Progenitor cell of endocrine pancreas (in vitro differentiated cells): ENCODE measurements around the gene AHRR. TPM values are rescaled to one million over a fixed set of nuclear protein-coding genes. Genes with fewer than 3 reads are reported as not detected.

Source experiments
- DNase-seq: peaks from one replicate; pipeline ENCODE4 v3.0.0; 2021; ENCODE audit warnings: low spot score; ENCODE audit not compliant: unreplicated experiment
- H3K27ac Mint-ChIP-seq: 2 replicates; pipeline ENCODE4 v1.8.0; 2021; ENCODE audit warnings: mild to moderate bottlenecking, moderate library complexity, mixed read lengths
- H3K27me3 Mint-ChIP-seq: 2 replicates; pipeline ENCODE4 v1.8.0; 2021; ENCODE audit warnings: mixed read lengths
- H3K36me3 Mint-ChIP-seq: 2 replicates; pipeline ENCODE4 v1.8.0; 2022; ENCODE audit warnings: mixed read lengths; ENCODE audit not compliant: insufficient read depth
- H3K4me1 Mint-ChIP-seq: 2 replicates; pipeline ENCODE4 v1.8.0; 2021; ENCODE audit warnings: low read depth, mixed read lengths
- H3K4me3 Mint-ChIP-seq: 2 replicates; pipeline ENCODE4 v1.8.0; 2021; ENCODE audit warnings: low read depth, mild to moderate bottlenecking, moderate library complexity, mixed read lengths
- H3K9me3 Mint-ChIP-seq: 2 replicates; pipeline ENCODE4 v1.8.0; 2021; ENCODE audit warnings: low read depth, mixed read lengths
- total RNA-seq: library from RNA; stranded (reverse); gene quantifications from 2 replicates; pipeline ENCODE4 v1.2.1, GENCODE V29; 2021
- TF ChIP-seq, protein P1 (sequence below): fragments of 200-600 bp; sonication (generic); IDR thresholded peaks from one replicate; pipeline ENCODE4 v1.5.0; 2021; ENCODE audit warnings: antibody characterized with exemption, mild to moderate bottlenecking; ENCODE audit not compliant: unreplicated experiment

AHRR gene
- total RNA-seq, 1 donor from 2014 or later = 1.3 TPM

DNA sequence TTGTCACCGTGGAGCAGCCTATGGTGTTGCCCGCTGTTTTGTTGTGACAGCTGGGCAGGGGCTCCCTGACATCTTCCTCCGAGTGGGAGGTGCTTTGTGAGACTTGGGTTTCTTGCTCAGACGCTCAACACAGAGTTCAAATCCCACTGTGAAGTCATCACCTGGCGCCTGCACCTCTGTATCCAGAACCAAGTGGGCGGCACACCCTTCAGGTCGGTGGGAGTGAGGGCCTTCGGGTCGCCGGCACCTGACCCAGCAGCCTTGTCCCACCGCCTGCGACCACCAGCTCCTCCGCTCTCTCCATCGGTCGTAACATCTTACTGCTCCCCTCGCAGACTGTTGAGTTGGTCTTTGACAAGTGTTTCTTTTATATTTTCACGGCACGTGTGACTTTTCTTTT lies 83.9 kb downstream of the AHRR start:
- TF ChIP-seq, protein P1, sequence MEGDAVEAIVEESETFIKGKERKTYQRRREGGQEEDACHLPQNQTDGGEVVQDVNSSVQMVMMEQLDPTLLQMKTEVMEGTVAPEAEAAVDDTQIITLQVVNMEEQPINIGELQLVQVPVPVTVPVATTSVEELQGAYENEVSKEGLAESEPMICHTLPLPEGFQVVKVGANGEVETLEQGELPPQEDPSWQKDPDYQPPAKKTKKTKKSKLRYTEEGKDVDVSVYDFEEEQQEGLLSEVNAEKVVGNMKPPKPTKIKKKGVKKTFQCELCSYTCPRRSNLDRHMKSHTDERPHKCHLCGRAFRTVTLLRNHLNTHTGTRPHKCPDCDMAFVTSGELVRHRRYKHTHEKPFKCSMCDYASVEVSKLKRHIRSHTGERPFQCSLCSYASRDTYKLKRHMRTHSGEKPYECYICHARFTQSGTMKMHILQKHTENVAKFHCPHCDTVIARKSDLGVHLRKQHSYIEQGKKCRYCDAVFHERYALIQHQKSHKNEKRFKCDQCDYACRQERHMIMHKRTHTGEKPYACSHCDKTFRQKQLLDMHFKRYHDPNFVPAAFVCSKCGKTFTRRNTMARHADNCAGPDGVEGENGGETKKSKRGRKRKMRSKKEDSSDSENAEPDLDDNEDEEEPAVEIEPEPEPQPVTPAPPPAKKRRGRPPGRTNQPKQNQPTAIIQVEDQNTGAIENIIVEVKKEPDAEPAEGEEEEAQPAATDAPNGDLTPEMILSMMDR = no peak
- peaks cover 46% of the 10 kb centered on the region for H3K27me3 Mint-ChIP-seq
- DNase-seq = no peak
- no peak overlapping the region for H3K27ac Mint-ChIP-seq
- H3K9me3 Mint-ChIP-seq = no peaks in the 10 kb centered on the region
- H3K4me3 Mint-ChIP-seq = no peak overlapping the region
- no peaks in the 10 kb centered on the region for H3K4me1 Mint-ChIP-seq
- H3K36me3 Mint-ChIP-seq = no peaks in the 10 kb centered on the region

DNA sequence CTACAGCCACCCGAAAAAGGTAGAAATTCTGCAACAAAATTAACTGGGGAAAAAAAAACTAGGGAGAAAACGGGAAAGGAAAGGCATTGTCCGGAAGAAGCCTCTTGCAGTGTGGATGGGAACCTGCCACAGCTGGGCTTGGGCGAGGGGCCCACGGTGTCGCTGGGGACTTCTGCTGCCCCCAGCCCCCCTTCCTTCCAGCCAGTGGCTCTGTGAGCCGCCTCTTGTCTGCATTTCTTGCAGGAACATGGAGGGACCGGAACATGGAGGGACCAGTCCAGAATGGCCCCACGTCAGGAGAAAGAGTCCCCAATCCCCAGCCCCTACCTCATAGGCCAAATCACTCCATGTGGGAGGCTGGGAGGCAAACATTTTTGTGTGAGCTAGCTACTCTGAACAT lies 84.5 kb downstream of the AHRR start:
- TF ChIP-seq, protein P1 = no peak
- no peaks in the 10 kb centered on the region for H3K9me3 Mint-ChIP-seq
- no peaks in the 10 kb centered on the region for H3K4me1 Mint-ChIP-seq
- no peaks in the 10 kb centered on the region for H3K36me3 Mint-ChIP-seq
- no peak overlapping the region for H3K27ac Mint-ChIP-seq
- H3K27me3 Mint-ChIP-seq = peaks cover 45% of the 10 kb centered on the region
- no peak overlapping the region for H3K4me3 Mint-ChIP-seq
- DNase-seq = no peak

DNA sequence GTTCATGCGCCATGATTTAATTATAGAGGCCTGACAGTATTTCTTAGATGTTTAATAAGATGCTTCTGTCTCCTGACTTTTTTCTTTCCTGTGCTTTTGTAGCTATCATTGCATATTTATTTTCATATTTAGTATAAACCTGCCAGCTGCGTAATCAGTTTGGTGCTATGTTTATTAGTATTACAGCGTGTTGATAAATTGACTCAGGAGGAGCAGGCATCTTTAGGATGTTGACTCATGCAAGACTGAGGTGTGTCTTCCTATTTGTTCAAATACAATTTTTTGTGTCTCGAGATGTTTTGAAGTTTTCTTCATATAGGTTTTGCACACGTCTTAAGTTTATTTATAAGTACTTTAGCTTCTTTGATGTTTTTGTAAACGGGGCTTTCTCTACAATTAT lies 85.5 kb downstream of the AHRR start:
- Mint-ChIP-seq H3K36me3 (no peaks in the 10 kb centered on the region), H3K4me1 (no peaks in the 10 kb centered on the region), H3K27ac (no peak overlapping the region), H3K27me3 (peaks cover 41% of the 10 kb centered on the region), H3K9me3 (no peaks in the 10 kb centered on the region), H3K4me3 (no peak overlapping the region)
- no peak for DNase-seq
- TF ChIP-seq, protein P1 = no peak

DNA sequence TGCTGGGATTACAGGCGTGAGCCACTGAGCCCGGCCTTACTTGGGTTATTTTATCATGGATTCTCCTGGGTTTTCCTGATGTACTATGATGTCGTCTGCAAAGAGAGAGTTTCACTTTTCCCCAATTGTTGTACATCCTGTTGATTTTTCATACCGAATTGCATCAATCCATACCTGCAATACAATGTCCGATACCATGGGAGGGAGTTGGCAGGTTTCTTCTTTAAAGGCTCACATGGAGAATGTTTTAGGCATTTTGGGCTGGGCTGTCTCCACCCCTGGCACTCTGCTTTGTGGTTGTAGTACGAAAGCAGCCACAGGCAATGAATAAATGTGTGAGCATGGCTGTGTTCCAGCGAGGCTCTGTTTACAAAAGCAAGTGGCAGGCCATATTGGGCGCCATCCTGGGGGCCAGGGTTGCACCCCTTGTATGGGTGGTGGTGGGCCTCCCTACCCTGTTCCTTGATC lies 86.3 kb downstream of the AHRR start:
- DNase-seq = no peak
- TF ChIP-seq, protein P1 = no peak
- Mint-ChIP-seq H3K27ac (no peak overlapping the region), H3K27me3 (peaks cover 36% of the 10 kb centered on the region), H3K36me3 (no peaks in the 10 kb centered on the region), H3K9me3 (no peaks in the 10 kb centered on the region), H3K4me3 (no peak overlapping the region), H3K4me1 (no peaks in the 10 kb centered on the region)

DNA sequence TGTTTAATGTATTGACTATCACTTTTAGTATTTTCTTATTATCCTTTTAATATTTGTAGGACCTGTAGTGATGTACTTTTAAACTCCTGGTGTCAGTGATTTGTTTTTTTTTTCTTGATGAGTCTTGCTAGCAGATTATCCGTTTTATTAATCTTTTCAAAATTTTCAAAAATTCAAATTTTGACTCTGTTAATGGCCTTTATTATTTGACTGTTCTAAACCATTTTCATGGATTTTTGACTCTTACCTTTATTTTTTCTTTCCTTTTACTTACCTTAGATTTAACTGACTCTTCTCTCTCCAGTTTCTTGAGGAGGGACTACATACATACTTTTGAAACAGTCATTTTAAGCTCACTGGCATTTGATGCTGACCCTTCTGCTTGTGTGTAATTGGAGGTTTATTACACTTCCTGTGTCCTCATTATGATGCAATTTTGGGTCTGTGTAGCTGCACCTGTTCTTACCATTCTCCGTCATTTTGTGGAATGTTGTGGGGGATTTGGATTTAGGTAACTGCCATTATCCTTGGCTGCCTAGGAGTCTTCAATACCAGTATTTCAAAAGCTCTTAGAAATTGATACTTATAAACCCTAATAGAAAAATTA lies 89.5 kb downstream of the AHRR start:
- no peaks in the 10 kb centered on the region for H3K36me3 Mint-ChIP-seq
- H3K27me3 Mint-ChIP-seq = peaks cover 15% of the 10 kb centered on the region
- H3K27ac Mint-ChIP-seq = no peak overlapping the region
- peaks cover 5% of the 10 kb centered on the region for H3K4me1 Mint-ChIP-seq
- no peak for DNase-seq
- TF ChIP-seq, protein P1 = no peak
- no peaks in the 10 kb centered on the region for H3K9me3 Mint-ChIP-seq
- no peak overlapping the region for H3K4me3 Mint-ChIP-seq
